Left lung (tissue), 10 donors: ENCODE data around the gene TMEM134. TPM values are rescaled to one million over a fixed set of nuclear protein-coding genes. Genes with fewer than 3 reads are reported as not detected.
A peak's percentile ranks its signal among the peaks of the same experiment; 100 is the strongest.

Experiments used
- ATAC-seq: fragments of 200-7000 bp; cut with Tn5 transposase; one replicate; pipeline ENCODE4 v1.9.1; 2020; ENCODE audit warnings: moderate library complexity
- DNase-seq, 4 donors: peaks; one replicate each; pipeline ENCODE4 v3.0.0-alpha.2; 2013 to 2020
- H3K27ac ChIP-seq, 2 donors: fragments of 200-600 bp; sonication (generic) in 1 of 2; one replicate each; pipeline versions ENCODE4 v1.5.0 to v1.8.0; 2020 to 2021
- H3K27me3 ChIP-seq, 2 donors: fragments of 200-600 bp; sonication (generic) in 1 of 2; one replicate each; pipeline versions ENCODE4 v1.5.0 to v1.8.0; 2020 to 2021
- H3K36me3 ChIP-seq, 2 donors: fragments of 200-600 bp; sonication (generic) in 1 of 2; one replicate each; pipeline versions ENCODE4 v1.5.0 to v1.8.0; 2020 to 2021
- H3K4me1 ChIP-seq, 2 donors: fragments of 200-600 bp; one replicate each; pipeline ENCODE4 v1.8.0; 2021
- H3K4me3 ChIP-seq, 2 donors: fragments of 200-600 bp; sonication (generic) in 1 of 2; one replicate each; pipeline versions ENCODE4 v1.5.0 to v1.8.0; 2020 to 2021; ENCODE audit warnings: mild to moderate bottlenecking in 1 of 2
- H3K9me3 ChIP-seq, 2 donors: fragments of 200-600 bp; sonication (generic) in 1 of 2; one replicate each; pipeline versions ENCODE4 v1.5.0 to v1.8.0; 2020 to 2021
- intact Hi-C, 2 donors: fragments of 100-400 bp; cut with DNase I; formaldehyde crosslinking; loops; one replicate each; pipeline versions ENCODE4 v1.11.2 to v1.14.2; 2022
- polyA plus RNA-seq, 6 donors: library from polyadenylated mRNA; unstranded; fragments of 120-200 nt; gene quantifications; one replicate each; pipeline ENCODE4 v1.2.1, GENCODE V29; 2013; ENCODE audit not compliant: insufficient read length in 6 of 6
- total RNA-seq, 2 donors: library from RNA; stranded (reverse); fragmentation: NEBNext Ultra II Directional; extraction: Animal tissue kit (Norgen Biotek cat#: 25700); gene quantifications; one replicate each; pipeline ENCODE4 v1.2.1, GENCODE V29; 2021
- TF ChIP-seq, protein P1 (sequence below), 2 donors: fragments of 200-600 bp; sonication (generic) in 1 of 2; IDR thresholded peaks; one replicate each; pipeline versions ENCODE4 v1.5.0 to v1.8.0; 2021; ENCODE audit warnings: antibody characterized with exemption in 2 of 2
- donor health status: DM: no; HTN: yes; CAD: no.
- donor health status: DM: no; HTN: no; CAD: no.

Gene TMEM134
- total and polyA plus RNA-seq, 8 donors: 33.4 to 51.8 (median 44.7) TPM

DNA sequence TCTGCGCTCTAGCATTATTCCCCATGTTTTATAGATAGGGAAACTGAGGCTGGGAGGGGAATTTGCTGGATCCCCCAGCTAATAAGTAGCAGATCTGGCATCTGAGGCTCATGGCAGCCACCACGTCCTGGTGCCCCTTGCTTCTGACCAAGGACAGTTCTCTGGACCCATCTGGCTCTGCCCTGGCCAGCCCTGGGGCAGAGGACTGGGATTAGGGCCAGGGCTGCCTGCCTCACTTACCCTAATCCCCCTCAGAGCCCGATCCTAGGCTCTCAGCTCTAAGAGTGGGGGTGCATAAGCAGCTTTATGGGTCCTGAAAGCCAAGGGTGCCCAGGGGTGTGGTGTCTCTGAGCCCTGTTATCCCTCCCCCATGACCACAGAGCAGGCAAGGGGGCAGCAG is 14.0 kb downstream of the TMEM134 start, which contains the start of gene CABP4:
CABP4 (plus strand) TSS at position 301 of the 400 bp plus-strand sequence; CDS start at position 371, 70 bp downstream.
- Histone ChIP-seq H3K4me1 (peaks cover 0 to 5% of the 10 kb centered on the region in 2 donors), H3K36me3 (no peaks in the 10 kb centered on the region), H3K9me3 (no peaks in the 10 kb centered on the region), H3K27me3 (no peaks in the 10 kb centered on the region), H3K27ac (no peak within 1 kb of the TSS), H3K4me3 (no peak within 1 kb of the TSS)
- TF ChIP-seq, protein P1, sequence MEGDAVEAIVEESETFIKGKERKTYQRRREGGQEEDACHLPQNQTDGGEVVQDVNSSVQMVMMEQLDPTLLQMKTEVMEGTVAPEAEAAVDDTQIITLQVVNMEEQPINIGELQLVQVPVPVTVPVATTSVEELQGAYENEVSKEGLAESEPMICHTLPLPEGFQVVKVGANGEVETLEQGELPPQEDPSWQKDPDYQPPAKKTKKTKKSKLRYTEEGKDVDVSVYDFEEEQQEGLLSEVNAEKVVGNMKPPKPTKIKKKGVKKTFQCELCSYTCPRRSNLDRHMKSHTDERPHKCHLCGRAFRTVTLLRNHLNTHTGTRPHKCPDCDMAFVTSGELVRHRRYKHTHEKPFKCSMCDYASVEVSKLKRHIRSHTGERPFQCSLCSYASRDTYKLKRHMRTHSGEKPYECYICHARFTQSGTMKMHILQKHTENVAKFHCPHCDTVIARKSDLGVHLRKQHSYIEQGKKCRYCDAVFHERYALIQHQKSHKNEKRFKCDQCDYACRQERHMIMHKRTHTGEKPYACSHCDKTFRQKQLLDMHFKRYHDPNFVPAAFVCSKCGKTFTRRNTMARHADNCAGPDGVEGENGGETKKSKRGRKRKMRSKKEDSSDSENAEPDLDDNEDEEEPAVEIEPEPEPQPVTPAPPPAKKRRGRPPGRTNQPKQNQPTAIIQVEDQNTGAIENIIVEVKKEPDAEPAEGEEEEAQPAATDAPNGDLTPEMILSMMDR (IDR thresholded peaks at IDR 0.05): no peak
- DNase-seq (no peak), ATAC-seq (no peak)
- intact Hi-C loops: no loop called here

DNA sequence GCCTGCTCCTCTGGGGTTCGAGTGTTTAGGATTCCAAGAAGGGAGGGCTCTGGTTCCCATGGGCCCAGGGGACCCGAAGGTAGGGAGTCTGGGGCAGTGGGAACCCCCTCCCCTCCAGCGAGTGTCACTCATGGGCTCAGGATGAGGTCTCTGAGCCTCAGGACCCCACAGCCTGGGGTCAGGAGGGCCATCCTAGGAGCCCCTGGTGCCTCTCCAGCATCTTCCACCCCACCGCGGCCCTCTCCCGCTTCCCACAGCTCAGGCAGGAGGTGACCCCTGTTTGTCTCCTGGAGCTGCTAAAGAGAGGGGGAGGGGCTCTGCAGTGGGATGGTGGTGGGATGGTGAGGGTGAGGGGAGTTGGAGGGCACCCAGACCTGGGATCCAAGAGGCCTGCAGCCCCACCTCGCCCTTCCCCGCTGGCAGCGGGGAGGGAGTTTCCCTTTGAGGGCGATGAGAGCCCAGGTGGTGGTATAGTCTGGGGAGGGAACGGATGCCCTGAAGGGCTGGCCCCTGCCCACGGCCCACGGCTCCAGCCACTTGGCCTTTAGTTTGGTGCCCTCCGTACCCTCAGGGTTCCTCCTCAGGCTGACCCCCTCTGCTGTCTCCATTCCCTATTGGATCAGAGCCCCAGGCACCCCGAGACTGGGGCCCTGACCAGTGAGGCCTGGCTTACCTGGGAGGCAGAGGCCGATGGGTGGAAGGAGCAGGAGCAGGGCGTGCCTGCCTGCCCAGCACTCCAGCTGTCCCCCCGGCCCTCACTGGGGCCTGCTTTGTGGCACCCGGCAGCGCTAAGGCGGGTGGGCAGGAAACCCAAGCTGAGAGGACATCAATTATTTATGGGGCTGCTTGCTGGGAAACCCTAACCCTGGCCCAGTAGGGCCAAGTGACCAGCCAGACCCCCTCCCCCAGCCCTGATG is 15.0 kb downstream of the TMEM134 start:
- TF ChIP-seq, protein P1 (IDR thresholded peaks at IDR 0.05): no peak
- Histone ChIP-seq H3K4me1 (peaks cover 0 to 13% of the 10 kb centered on the region in 2 donors), H3K4me3 (no peak overlapping the region), H3K27ac (no peak overlapping the region), H3K27me3 (no peaks in the 10 kb centered on the region), H3K36me3 (no peaks in the 10 kb centered on the region), H3K9me3 (no peaks in the 10 kb centered on the region)
- DNase-seq (no peak), ATAC-seq (no peak)
- intact Hi-C loops: no loop called here

DNA sequence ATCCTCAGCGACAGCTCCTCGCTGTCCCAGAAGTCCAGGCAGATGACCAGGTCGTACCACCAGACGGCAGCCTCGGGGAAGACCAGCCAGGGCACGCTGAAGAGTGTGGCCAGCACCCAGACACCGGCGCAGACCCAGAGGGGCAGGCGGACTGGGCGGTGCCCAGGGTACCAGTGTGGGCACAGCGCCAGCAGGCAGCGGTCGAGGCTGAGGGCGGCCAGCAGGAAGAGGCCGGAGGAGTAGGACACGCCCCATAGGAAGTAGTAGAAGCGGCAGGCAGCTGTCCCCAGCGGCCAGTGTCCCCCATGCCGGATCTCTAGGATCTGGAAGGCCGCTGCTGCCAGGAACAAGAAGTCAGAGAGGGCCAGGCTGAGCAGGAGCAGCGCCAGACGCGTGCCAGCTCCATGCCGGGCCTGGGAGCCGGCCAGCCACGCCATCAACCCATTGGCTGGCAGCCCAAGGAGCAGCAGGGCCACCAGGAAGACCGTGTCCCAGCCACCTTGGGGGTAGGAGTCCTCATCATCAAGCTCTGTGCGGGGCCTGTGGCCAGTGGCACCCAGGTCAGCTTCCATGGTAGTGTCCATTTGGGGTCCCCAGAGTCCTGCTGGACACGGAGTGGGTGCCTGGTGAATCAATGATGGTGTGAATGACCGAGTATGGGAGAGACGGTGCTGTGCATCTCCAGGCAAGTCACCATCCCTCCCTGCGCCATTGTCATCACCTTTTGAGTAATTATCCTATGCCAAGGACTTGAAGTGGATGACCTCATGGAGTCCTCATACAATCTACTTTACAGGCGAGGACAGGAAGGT is 16.7 kb downstream of the TMEM134 start, which contains the start of gene GPR152:
GPR152 (minus strand) TSS at position 589 of the 812 bp plus-strand sequence; CDS start at position 584, 5 bp downstream.
- H3K27me3 ChIP-seq: no peaks in the 10 kb centered on the region
- peaks cover 0 to 14% of the 10 kb centered on the region in 2 donors for H3K4me1 ChIP-seq
- DNase-seq (peak in 1 of 4 donors; percentile 57), ATAC-seq (peak; percentile 25)
- TF ChIP-seq, protein P1 (IDR thresholded peaks at IDR 0.05): no peak
- no peaks in the 10 kb centered on the region for H3K36me3 ChIP-seq
- intact Hi-C loops: no loop called here
- no peaks in the 10 kb centered on the region for H3K9me3 ChIP-seq
- H3K4me3 ChIP-seq: peak within 1 kb of the TSS in 1 of 2 donors; percentile 27
- H3K27ac ChIP-seq: peak within 1 kb of the TSS; percentile 13 to 50

DNA sequence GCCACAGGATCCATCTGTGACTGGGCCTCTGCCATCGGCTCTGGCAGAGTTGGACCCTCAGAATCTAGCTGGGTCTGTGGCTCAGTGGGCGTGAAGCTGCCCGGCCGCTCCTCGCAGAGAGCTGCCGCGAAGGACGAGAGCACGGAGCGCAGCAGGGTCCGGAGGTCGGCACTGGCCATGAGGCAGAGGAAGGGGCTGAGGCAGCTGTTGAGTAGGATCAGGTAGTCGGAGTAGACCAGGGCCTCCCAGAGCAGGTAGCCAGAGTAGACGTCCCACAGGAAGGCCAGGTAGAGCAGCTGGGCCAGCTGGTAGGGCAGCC is 17.4 kb downstream of the TMEM134 start:
- no peak for ATAC-seq
- H3K36me3 ChIP-seq: no peaks in the 10 kb centered on the region
- intact Hi-C loops: no loop called here
- H3K27me3 ChIP-seq: no peaks in the 10 kb centered on the region
- H3K4me1 ChIP-seq: peaks cover 0 to 14% of the 10 kb centered on the region in 2 donors
- DNase-seq: peak in 1 of 4 donors; percentile 71
- no peak overlapping the region for H3K4me3 ChIP-seq
- H3K27ac ChIP-seq: no peak overlapping the region
- H3K9me3 ChIP-seq: no peaks in the 10 kb centered on the region
- TF ChIP-seq, protein P1 (IDR thresholded peaks at IDR 0.05): no peak
